Gastrocnemius medialis (tissue), 4 donors: ENCODE data around the gene EPHA4. TPM values are rescaled to one million over a fixed set of nuclear protein-coding genes. Genes with fewer than 3 reads are reported as not detected.
A peak's percentile ranks its signal among the peaks of the same experiment; 100 is the strongest.

Experiments used
- ATAC-seq, 2 donors: fragments of 150-250 bp; one replicate each; pipeline ENCODE4 v1.9.1; 2016
- DNase-seq, 2 donors: peaks; one replicate each; pipeline ENCODE4 v3.0.0-alpha.2; 2019
- H3K27ac ChIP-seq, 4 donors: fragments of 200-600 bp; sonication (generic); 1 replicate in 1 of 4; 2 replicates in 3 of 4; pipeline ENCODE4 v1.5.1; 2016 to 2018; ENCODE audit warnings: mild to moderate bottlenecking in 2 of 4, moderate library complexity in 1 of 4
- H3K27me3 ChIP-seq, 3 donors: fragments of 200-600 bp; sonication (generic) in 2 of 3; 1 replicate in 1 of 3; 2 replicates in 2 of 3; pipeline versions ENCODE4 v1.5.1 to v1.6.0; 2016 to 2019; ENCODE audit warnings: mild to moderate bottlenecking in 1 of 3, moderate library complexity in 1 of 3
- H3K36me3 ChIP-seq, 2 donors: fragments of 200-600 bp; sonication (generic) in 1 of 2; one replicate each; pipeline ENCODE4 v1.5.1; 2017 to 2018
- H3K4me1 ChIP-seq, 2 donors: fragments of 200-600 bp; sonication (generic) in 1 of 2; one replicate each; pipeline ENCODE4 v1.5.1; 2016 to 2017; ENCODE audit warnings: mild to moderate bottlenecking in 2 of 2
- H3K4me3 ChIP-seq, 4 donors: fragments of 200-600 bp; sonication (generic) in 3 of 4; 1 replicate in 1 of 4; 2 replicates in 3 of 4; pipeline ENCODE4 v1.5.1; 2016 to 2019; ENCODE audit warnings: mild to moderate bottlenecking in 2 of 4
- H3K9me3 ChIP-seq, 3 donors: fragments of 200-600 bp; sonication (generic) in 2 of 3; 1 replicate in 1 of 3; 2 replicates in 2 of 3; pipeline ENCODE4 v1.5.1; 2016 to 2019
- POLR2A ChIP-seq, 2 donors: fragments of 450-650 bp; IDR thresholded peaks; one replicate each; pipeline ENCODE4 v1.6.1; 2017; ENCODE audit warnings: antibody characterized with exemption in 2 of 2, mild to moderate bottlenecking in 2 of 2, moderate library complexity in 2 of 2
- in situ Hi-C, 4 donors: fragments of 200-750 bp; cut with MboI; loops; one replicate each; pipeline versions ENCODE4 v1.15.0 to v1.8.0; 2017; ENCODE audit warnings: low sequenced_read_pairs in 4 of 4
- intact Hi-C: fragments of 100-400 bp; cut with DNase I; formaldehyde crosslinking; loops from one replicate; pipeline ENCODE4 v1.15.1; 2023; ENCODE audit warnings: low total_unique reads
- total RNA-seq, 4 donors: library from RNA; depleted of rRNA; stranded (reverse); fragments of >200 nt; gene quantifications; one replicate each; pipeline versions ENCODE4 v1.1.0 to v1.2.3, GENCODE V29; 2016
- TF ChIP-seq, protein P1 (sequence below), 5 experiments: fragments of 450-650 bp in 3 of 5; fragments of 200-600 bp in 2 of 5; sonication (generic) in 2 of 5; IDR thresholded peaks in 4 of 5; conservative IDR thresholded peaks in 1 of 5; 1 replicate in 4 of 5; 2 replicates in 1 of 5; pipeline ENCODE4 v1.5.1; 2016 to 2019; ENCODE audit warnings: antibody characterized with exemption in 5 of 5, mild to moderate bottlenecking in 3 of 5, moderate library complexity in 3 of 5

The EPHA4 gene
- total RNA-seq, 4 donors from 2014 or later = 6.3 to 18.8 (median 13.0) TPM

DNA sequence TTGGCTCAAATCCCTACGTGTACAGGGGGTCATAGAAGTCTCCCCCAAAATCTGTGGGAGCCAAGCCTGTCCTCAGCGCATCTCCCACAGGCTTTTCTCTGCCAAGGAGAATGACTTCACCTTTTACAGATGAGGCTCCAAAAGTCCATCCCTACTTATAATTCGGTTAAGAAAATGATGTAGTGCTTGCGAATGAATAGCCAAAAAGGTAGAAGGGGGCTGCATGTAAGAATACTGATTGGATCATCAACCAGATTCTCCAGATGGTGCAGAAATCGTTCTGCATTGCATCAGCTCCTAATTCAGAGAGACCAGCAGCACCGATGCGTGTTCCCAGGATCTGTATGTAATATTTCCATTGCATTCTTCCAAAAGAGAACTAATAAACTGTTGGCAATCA, 91.9 kb downstream of the EPHA4 start:
- Histone ChIP-seq H3K4me1 (peaks cover 0 to 11% of the 10 kb centered on the region in 2 donors), H3K27me3 (no peaks in the 10 kb centered on the region), H3K9me3 (no peaks in the 10 kb centered on the region), H3K27ac (no peak overlapping the region), H3K36me3 (no peaks in the 10 kb centered on the region), H3K4me3 (no peak overlapping the region)
- ATAC-seq = no peak
- DNase-seq = no peak
- TF ChIP-seq, protein P1, sequence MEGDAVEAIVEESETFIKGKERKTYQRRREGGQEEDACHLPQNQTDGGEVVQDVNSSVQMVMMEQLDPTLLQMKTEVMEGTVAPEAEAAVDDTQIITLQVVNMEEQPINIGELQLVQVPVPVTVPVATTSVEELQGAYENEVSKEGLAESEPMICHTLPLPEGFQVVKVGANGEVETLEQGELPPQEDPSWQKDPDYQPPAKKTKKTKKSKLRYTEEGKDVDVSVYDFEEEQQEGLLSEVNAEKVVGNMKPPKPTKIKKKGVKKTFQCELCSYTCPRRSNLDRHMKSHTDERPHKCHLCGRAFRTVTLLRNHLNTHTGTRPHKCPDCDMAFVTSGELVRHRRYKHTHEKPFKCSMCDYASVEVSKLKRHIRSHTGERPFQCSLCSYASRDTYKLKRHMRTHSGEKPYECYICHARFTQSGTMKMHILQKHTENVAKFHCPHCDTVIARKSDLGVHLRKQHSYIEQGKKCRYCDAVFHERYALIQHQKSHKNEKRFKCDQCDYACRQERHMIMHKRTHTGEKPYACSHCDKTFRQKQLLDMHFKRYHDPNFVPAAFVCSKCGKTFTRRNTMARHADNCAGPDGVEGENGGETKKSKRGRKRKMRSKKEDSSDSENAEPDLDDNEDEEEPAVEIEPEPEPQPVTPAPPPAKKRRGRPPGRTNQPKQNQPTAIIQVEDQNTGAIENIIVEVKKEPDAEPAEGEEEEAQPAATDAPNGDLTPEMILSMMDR (IDR thresholded peaks at IDR 0.05 in 4 of 5, conservative IDR thresholded peaks at IDR 0.05 in 1 of 5) = no peak
- TF ChIP-seq POLR2A (IDR thresholded peaks at IDR 0.05) = no peak
- intact Hi-C loops = no loop called here
- in situ Hi-C loops = no loop called here

DNA sequence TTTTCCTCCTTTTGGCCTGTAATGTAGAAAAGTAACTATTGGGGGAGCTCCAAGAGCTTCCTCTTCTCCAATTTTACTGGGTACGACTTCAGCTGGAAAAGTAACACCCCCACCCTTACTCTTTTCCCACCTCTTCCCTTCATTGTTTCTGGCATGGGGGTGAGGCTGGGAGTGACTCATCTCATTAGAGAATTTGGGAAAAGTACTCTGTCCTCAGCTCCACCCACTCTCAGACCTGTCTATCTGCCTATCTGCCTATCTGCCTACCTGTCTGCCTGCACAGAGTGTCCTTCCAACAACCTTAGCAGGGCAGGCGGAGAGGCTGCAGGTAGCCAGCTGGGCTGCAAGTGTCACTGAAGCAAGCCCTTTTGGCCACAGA, 93.6 kb downstream of the EPHA4 start:
- ATAC-seq = no peak
- no peak for TF ChIP-seq POLR2A (IDR thresholded peaks at IDR 0.05)
- TF ChIP-seq, protein P1 (IDR thresholded peaks at IDR 0.05 in 4 of 5, conservative IDR thresholded peaks at IDR 0.05 in 1 of 5) = no peak
- H3K27ac ChIP-seq = no peak overlapping the region
- H3K4me3 ChIP-seq = no peak overlapping the region
- H3K4me1 ChIP-seq = peaks cover 0 to 3% of the 10 kb centered on the region in 2 donors
- no peaks in the 10 kb centered on the region for H3K36me3 ChIP-seq
- intact Hi-C loops = no loop called here
- no peaks in the 10 kb centered on the region for H3K9me3 ChIP-seq
- no peak for DNase-seq
- no peaks in the 10 kb centered on the region for H3K27me3 ChIP-seq
- in situ Hi-C loops = no loop called here

DNA sequence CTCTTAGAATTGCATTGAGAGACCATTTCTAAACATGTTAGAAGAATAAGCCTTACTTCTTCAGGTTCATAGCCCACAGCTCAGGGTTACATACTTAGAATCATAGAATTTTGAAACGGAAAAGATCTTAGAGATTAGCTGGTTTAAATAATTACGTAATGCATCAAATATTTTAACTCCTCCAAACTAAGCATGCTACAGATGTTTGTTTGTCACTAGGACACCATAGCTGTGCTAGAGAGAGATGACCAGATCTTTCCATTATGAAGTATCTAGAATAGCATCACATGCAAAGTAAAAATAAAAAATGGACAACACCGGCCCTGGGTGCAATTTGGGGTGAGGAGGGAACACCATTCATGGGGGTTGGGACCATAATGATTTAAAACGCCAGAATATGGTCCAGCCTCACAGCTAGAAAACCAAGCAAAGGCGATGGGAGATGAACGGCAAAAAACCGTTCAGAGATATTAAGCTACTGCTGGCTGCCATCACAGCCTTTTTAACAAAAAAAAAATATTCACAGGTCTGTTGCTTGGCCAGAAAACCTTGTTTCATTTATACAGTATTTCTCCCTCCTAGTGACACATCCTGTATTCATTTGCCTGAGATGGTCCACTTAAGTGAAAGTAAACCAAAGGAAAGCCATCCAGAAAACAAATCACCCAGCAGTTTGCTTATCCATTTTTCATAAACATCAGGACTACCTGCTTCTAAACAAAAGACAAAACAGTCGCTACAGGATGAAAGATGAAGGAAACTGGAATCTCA, 94.2 kb downstream of the EPHA4 start:
- TF ChIP-seq, protein P1 (IDR thresholded peaks at IDR 0.05 in 4 of 5, conservative IDR thresholded peaks at IDR 0.05 in 1 of 5) = no peak
- no peak for TF ChIP-seq POLR2A (IDR thresholded peaks at IDR 0.05)
- Histone ChIP-seq H3K4me3 (no peak overlapping the region), H3K36me3 (no peaks in the 10 kb centered on the region), H3K4me1 (peaks cover 0 to 3% of the 10 kb centered on the region in 2 donors), H3K9me3 (no peaks in the 10 kb centered on the region), H3K27me3 (no peaks in the 10 kb centered on the region), H3K27ac (no peak overlapping the region)
- in situ Hi-C loops = no loop called here
- intact Hi-C loops = no loop called here
- ATAC-seq = no peak
- DNase-seq = no peak

DNA sequence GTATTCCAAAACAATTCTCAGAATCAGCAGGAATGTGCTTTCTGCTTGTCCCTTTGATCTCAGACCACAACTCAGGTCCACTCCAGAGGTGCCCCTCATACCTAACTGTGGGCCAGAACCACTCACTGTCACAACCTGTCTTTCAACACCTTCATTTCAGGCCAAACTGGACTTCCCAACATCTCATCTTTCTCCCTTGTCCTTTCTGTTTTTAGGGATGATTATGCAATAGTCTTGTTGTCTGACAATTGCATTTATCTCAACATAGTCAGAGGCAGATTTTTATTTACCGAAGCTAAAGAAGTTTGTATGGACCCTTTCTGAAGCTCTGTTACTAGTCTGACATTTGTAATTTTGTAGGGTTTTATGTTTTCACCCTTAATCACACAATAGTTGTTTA, 95.9 kb downstream of the EPHA4 start:
- intact Hi-C loops = no loop called here
- DNase-seq (no peak), ATAC-seq (peak in 1 of 2 donors; percentile 60)
- H3K27ac ChIP-seq = no peak overlapping the region
- TF ChIP-seq POLR2A (IDR thresholded peaks at IDR 0.05) = no peak
- TF ChIP-seq, protein P1 (IDR thresholded peaks at IDR 0.05 in 4 of 5, conservative IDR thresholded peaks at IDR 0.05 in 1 of 5) = no peak
- H3K4me1 ChIP-seq = no peaks in the 10 kb centered on the region
- H3K36me3 ChIP-seq = no peaks in the 10 kb centered on the region
- H3K27me3 ChIP-seq = no peaks in the 10 kb centered on the region
- no peaks in the 10 kb centered on the region for H3K9me3 ChIP-seq
- in situ Hi-C loops = no loop called here
- H3K4me3 ChIP-seq = no peak overlapping the region

DNA sequence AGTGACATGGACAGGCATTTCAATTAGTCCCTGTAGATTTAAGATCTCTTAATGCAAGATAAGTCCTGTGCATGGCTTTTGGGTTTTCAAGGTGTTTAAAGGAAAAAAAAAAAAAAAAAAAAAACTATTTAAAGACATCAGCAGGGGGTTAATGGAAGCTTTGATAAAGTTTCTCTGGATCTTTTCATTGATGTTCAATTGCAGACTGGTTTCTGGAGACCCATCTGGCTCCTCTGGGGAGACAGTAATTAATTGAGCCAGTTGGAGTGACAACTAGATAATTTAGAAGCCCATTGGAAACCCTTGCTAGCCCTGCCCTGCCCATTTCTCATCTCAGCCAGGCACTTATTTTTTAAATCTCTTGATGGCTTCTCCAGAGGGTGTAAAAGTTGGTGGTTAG, 98.7 kb downstream of the EPHA4 start:
- in situ Hi-C loops = no loop called here
- H3K36me3 ChIP-seq = no peaks in the 10 kb centered on the region
- no peaks in the 10 kb centered on the region for H3K4me1 ChIP-seq
- TF ChIP-seq, protein P1 (IDR thresholded peaks at IDR 0.05 in 4 of 5, conservative IDR thresholded peaks at IDR 0.05 in 1 of 5) = no peak
- no peak for TF ChIP-seq POLR2A (IDR thresholded peaks at IDR 0.05)
- intact Hi-C loops = no loop called here
- H3K9me3 ChIP-seq = no peaks in the 10 kb centered on the region
- no peak for DNase-seq
- H3K27me3 ChIP-seq = no peaks in the 10 kb centered on the region
- H3K4me3 ChIP-seq = no peak overlapping the region
- no peak for ATAC-seq
- H3K27ac ChIP-seq = no peak overlapping the region
